Measurements from ENCODE around the gene ADAMTS2.

The ADAMTS2 gene

DNA sequence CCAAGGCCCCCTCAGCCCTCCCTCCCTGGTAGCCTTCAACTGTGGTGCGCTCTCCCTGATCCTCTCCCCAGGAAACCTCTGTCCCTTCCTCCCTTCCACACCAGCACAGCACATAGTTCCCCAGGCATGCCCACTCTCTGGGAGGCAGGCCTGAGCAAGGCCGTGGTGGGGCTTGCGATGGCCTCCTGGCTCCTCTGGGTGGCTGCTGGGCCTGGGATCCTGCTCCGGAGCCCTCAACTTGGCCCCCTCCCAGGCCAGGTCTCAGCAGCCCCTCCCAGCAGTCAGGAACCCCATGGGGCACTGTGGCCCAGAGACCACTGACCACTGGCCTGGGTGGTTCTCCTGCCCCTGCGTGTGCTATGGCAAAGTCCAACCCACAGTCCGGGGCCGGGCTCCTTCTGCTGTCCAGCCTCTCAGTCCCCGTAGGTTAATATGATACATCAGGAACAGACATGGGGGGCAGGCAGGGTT, 159.3 kb downstream of the ADAMTS2 start:
- in situ Hi-C loops (cut with MboI; ENCODE audit: low sequenced_read_pairs): no loop called here

DNA sequence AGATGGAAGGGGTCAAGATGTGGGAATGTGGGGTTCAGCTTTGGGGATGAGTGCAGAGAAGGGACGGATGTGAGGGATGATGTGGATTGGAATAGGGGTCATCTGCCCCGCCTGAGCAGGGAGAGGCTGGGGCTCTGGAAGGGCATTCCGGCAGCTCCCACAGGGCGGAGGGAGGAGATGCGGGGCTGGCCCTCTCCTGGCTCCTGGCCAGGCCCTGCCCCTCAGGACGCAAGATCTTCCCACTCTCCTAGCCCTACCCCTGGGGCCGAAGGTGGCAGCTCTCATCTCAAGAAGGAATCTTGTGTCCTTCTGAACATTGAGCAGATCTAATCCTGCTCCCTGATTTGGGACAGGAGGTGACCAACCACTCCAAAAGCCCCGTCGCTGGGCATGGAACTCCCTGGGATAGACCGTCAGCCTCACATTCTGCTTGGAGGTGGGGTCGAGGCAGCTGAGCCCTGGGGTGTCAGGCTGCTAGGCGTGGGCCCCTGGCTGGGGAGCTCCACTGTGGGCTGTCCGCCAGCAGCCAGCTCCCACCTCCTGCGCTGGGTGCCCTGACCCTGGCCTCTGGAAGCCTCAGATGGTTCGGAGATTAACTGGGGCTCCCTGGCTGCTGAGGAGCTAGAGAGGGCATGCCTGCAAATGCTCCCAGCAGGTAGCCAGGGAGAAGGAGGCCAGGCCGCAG, 159.9 kb downstream of the ADAMTS2 start:
- in situ Hi-C loops (cut with MboI; ENCODE audit: low sequenced_read_pairs): no loop called here

GRCh38 chr5:179184521-179185050, 160.7 kb downstream of the ADAMTS2 start:
- in situ Hi-C loops (cut with MboI; ENCODE audit: low sequenced_read_pairs): no loop called here

DNA sequence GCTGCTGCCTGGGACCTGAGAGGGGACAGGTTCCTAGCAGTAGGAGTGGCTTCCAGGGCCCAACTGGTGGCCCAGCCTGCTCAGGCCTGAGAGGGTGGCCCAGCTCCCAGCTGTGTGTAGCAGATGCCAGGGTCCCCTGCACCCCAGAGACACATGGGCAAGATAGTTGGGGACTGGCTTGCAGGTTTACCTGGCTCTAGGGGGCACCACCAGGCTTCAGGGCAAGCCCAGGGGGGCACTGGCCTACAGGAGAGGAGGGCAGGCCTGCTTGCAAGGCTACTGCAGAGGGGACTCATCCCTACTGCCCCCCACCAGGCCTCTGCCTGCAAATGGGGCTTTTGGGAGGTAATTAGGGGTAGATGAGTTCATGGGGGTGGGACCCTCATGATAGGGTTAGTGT, 161.8 kb downstream of the ADAMTS2 start:
- in situ Hi-C loops (cut with MboI; ENCODE audit: low sequenced_read_pairs): no loop called here

DNA sequence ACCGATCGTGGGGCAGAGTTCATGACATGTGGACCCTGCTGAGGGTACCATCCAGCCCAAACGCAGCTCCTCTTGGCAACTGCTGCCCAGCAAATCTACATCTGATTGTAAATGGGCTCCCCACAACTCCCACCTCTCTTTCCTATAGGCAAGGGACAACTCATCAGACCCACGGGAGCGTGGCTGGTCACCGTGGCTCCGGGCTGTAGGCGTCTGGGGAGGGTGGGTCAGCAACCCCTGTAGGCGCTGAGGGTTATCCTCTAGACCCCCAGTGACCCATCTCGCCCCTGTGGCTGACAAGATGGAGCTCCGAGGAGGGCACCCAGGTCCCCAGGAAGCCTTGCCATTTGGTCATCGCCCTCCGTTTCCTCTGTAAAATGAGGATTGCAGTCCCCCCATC, 162.7 kb downstream of the ADAMTS2 start:
- in situ Hi-C loops (cut with MboI; ENCODE audit: low sequenced_read_pairs): no loop called here

GRCh38 chr5:179181988-179182387, 163.3 kb downstream of the ADAMTS2 start:
- in situ Hi-C loops (cut with MboI; ENCODE audit: low sequenced_read_pairs): no loop called here

- in situ Hi-C loops (cut with MboI; ENCODE audit: low sequenced_read_pairs): no loop called here
These were observed 164.2 kb downstream of the ADAMTS2 start for GRCh38 chr5:179180921-179181645.

DNA sequence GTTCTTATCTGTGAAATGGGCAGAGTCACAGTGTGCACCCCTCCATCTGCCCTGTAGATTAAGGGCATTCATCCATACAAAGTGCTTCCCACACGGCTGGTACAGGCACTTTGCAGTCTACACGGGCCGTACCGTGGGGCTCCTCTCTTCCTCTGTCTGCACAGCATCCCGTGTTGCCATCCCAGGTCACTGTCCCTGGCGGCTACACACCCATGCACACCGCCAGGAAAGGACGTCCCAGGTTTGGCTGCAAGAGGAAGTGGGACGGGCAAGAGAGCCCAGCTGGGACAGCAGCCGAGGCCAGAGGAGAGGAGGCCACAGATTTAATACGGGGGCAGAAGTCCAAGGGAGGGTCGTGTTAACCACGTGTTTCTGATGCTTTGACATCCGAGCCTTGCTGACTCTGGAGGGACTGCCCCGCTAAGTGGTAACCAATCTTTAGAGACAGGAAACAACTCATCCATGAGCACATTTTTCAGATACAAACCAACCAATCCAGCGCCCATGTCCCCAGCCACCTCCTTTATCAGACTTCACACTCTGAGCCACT, 165.1 kb downstream of the ADAMTS2 start:
- in situ Hi-C loops (cut with MboI; ENCODE audit: low sequenced_read_pairs): no loop called here

DNA sequence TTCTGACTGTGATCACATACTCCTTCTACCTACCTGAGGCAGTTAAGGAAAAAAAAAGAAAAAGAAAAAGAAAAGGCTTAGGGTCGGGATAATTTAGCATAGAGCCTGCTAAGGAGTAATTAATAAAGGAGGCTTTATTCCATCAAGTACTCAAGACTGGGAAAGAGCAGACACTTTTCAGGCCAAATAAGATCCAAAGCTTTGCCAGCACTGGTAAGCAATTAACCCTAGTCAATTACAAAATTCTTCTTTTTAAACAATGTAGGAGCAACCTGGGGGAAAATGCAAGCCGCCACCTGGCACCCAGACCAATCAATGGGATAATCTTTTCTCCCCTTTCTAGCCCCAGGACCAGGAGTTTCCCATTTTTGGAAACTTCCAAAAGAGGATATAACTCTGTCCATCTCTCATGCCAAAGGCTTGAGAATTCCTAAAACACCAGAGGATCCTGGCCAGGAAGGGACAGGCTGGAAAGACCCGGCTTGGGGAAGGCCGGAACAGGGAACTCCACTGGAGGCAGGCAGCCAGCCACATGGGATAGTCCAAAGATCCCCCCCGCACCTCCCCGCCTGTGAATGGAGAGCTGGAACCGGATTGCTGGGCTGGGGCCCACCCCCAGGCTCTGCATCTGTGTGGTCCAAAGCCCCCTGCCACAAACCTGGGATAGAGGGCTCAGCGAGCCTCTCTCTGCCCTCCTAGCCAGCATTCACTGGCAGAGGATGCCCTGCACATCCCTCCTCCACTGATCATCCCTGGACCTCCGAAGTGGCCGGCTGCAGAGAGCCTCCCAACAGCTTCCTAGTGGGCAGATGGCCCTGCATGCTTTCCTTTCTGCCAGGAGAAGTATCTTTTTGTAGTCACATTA, 167.3 kb downstream of the ADAMTS2 start:
- in situ Hi-C loops (cut with MboI; ENCODE audit: low sequenced_read_pairs): no loop called here

DNA sequence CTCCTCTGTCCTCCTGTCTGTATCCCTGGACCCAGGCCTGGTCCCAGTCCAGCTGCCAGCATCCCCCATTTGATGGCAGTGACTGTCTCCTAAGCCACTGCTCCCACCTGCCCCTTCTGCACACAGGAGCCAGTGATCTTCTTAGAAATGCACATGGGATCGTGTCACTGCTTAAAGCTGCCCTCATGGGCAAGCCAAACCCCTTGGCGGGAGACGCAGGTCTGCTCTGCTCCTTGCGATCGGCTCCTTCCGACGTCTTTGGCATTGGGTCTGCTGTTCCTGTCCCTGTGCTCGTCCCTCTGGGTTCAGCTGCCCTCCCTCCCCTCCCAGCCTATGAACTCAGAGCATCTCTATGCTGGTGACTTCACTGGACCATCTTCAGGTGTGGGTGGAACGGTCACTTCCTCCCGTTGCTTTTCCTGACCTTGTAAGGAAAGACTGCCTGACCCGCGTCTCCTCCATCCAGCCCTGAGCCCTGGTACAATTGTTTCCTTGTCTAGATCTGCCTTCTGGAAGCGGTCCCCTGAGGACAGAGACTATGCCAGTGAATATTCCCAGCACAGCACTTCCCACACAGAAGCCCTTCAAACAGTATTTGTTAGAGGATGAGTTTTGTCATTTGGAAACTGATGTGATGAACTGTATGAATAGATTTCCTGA, 168.6 kb downstream of the ADAMTS2 start:
- in situ Hi-C loops (cut with MboI; ENCODE audit: low sequenced_read_pairs): no loop called here

DNA sequence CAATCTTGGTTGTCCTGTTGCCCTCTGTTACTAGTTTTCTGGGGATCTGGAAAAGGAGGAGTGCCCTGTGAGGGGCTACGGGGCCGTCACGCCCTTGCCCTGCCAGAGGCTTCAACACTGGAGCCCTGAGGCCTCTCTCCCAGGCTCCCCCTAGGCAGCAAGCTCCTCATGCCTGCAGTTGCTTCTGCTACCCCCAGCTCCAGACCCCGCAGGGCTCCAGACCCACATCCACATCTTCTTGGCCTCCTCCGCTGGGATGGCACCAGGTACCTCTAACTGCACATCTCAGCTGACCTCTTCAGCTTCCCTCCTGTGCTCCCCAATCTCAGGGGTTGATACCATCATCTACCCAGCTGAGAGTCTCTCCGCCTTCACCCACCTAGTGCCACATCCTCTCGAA, 169.1 kb downstream of the ADAMTS2 start:
- in situ Hi-C loops (cut with MboI; ENCODE audit: low sequenced_read_pairs): no loop called here

DNA sequence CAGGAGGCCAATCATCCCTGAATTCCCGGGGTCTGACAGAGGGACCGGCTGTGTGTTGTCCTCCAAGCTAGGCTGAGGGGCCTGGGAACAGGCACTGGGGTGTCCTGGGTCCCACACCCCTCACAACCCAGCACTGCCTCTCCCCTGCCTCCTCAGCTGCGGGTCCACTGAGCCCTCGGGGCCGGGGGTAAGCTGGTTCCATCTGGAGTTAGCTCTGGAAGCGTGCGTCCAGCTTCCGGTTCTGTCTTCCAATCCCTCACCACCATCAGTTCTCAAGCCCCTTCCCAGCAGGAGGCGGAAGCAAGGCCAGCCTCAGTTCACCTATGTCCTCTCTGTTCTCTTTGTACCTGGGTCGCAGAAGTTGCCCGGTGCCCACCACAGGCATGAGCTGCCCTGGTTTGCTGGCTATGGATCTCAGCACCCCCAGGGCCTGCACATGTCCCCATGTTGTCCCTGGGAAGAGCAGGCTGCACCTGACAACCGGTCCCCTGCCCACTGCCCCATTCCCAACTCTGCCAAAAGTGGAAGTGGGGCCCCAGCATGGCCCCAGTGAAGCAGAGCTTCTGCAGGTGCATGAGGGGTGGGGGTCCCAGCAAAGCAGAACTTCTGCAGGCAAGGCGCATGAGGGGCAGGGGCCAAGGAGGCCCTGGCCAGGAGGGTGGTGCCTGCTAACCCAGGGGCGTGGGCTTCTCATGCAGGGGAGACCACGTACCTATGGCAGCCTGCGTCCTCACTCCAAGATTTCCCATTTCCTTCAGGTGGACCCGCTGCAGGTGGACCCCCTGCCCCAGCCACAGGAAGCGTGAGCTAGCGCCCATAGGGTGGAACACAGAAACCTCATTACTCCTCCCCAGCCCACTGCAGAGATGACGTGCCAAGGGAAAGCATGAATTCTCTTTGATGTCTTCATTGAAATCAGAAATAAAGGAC, 173.2 kb downstream of the ADAMTS2 start:
- in situ Hi-C loops (cut with MboI; ENCODE audit: low sequenced_read_pairs): no loop called here

DNA sequence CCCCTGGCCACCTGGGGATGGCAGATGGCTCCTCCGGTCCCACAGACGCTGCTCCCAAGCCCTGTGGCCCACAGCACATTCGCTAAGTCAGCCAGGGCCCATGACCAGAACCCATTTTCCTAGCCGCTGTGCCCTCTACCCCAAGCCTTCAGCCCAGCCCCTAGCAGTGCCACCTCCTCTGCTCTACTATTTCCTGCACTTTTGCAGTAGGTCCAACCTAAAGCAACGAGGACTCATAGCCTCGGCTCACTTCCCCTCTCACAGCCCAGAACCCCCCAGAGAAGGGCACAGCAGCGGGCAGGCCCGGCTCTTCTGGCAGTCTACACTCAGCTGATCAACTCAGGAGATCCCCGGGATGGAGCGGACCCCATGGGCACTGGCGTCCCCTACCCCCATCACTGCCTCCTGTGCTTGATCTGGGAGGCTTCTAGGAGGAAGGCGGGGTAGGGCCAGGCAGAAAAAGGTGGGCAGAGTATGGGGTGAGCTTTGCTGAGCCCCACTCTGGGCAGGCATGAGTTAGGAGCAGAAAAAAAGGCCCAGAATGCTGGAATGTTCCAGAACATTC, 173.9 kb downstream of the ADAMTS2 start:
- in situ Hi-C loops (cut with MboI; ENCODE audit: low sequenced_read_pairs): no loop called here

GRCh38 chr5:179170606-179171005, 174.7 kb downstream of the ADAMTS2 start:
- in situ Hi-C loops (cut with MboI; ENCODE audit: low sequenced_read_pairs): no loop called here

- in situ Hi-C loops (cut with MboI; ENCODE audit: low sequenced_read_pairs): no loop called here
These were observed 175.4 kb downstream of the ADAMTS2 start for GRCh38 chr5:179169836-179170235.

DNA sequence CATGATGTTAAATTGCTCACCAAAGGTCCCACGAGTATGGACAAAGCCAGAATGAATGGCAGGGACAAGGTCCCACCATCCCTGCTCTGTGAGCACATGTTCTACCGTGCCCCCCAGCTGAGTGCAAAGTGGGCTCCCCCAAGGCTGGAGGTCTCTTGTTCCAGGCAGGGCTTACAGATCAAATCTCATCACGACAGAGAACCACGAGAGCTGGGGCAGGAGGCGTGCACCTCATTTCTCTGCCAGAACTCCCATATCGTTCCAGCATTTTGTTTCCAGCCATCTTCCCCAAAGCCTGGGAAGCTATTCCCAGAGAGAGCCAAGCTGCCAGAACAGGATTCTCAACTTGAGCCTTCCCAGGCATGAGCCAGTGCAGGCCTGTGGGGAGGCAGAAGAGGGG, 176.6 kb downstream of the ADAMTS2 start:
- in situ Hi-C loops (cut with MboI; ENCODE audit: low sequenced_read_pairs): no loop called here

- in situ Hi-C loops (cut with MboI; ENCODE audit: low sequenced_read_pairs): no loop called here
These were observed 177.3 kb downstream of the ADAMTS2 start for GRCh38 chr5:179167871-179168451.

All from hTERT RPE-1 (cell line).